Measurements from ENCODE around the gene PTPRA.

Gene PTPRA

DNA sequence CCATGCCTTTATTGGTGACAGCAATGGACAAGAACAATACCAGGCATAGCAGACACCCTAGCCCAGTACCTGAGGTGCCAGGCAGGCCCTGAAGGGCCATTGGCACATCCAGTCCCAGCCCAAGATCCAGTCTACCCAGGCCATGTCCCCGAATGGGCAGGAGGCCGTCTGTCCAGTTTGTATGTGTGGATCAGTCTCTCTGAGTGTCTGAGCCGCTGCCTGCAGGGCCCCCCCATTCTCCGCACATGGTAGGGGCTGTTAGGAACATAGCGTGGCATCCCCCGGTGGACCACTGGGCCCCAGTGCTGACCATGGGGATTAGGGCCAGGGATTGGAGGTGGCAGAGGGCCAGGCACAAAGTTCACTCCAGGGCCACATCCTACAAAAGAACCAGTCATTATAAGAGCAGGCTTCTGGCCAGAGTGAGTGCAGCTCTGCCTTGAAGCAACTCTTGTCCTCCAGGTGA lies 37.9 kb upstream of the PTPRA start:
- TF ChIP-seq BACH2 (CRISPR knock-in tag; IDR thresholded peaks at IDR 0.05; ENCODE audit: borderline replicate concordance) (no peak), GLIS3 (CRISPR knock-in tag; IDR thresholded peaks at IDR 0.05) (no peak), ZNF565 (CRISPR knock-in tag; conservative IDR thresholded peaks at IDR 0.05; ENCODE audit: low read depth) (no peak), ISL1 (CRISPR knock-in tag; IDR thresholded peaks at IDR 0.05) (no peak), ZC3H10 (CRISPR knock-in tag; IDR thresholded peaks at IDR 0.05) (no peak), ZFP30 (CRISPR knock-in tag; IDR thresholded peaks at IDR 0.05) (no peak)
- TF ChIP-seq, protein P1, sequence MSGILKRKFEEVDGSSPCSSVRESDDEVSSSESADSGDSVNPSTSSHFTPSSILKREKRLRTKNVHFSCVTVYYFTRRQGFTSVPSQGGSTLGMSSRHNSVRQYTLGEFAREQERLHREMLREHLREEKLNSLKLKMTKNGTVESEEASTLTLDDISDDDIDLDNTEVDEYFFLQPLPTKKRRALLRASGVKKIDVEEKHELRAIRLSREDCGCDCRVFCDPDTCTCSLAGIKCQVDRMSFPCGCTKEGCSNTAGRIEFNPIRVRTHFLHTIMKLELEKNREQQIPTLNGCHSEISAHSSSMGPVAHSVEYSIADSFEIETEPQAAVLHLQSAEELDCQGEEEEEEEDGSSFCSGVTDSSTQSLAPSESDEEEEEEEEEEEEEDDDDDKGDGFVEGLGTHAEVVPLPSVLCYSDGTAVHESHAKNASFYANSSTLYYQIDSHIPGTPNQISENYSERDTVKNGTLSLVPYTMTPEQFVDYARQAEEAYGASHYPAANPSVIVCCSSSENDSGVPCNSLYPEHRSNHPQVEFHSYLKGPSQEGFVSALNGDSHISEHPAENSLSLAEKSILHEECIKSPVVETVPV (CRISPR knock-in tag; IDR thresholded peaks at IDR 0.05) = no peak
- TF ChIP-seq, protein P2, sequence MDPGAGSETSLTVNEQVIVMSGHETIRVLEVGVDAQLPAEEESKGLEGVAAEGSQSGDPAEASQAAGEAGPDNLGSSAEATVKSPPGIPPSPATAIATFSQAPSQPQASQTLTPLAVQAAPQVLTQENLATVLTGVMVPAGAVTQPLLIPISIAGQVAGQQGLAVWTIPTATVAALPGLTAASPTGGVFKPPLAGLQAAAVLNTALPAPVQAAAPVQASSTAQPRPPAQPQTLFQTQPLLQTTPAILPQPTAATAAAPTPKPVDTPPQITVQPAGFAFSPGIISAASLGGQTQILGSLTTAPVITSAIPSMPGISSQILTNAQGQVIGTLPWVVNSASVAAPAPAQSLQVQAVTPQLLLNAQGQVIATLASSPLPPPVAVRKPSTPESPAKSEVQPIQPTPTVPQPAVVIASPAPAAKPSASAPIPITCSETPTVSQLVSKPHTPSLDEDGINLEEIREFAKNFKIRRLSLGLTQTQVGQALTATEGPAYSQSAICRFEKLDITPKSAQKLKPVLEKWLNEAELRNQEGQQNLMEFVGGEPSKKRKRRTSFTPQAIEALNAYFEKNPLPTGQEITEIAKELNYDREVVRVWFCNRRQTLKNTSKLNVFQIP (CRISPR knock-in tag; IDR thresholded peaks at IDR 0.05; ENCODE audit: borderline replicate concordance, low read depth) = no peak
- no peak for ATAC-seq

DNA sequence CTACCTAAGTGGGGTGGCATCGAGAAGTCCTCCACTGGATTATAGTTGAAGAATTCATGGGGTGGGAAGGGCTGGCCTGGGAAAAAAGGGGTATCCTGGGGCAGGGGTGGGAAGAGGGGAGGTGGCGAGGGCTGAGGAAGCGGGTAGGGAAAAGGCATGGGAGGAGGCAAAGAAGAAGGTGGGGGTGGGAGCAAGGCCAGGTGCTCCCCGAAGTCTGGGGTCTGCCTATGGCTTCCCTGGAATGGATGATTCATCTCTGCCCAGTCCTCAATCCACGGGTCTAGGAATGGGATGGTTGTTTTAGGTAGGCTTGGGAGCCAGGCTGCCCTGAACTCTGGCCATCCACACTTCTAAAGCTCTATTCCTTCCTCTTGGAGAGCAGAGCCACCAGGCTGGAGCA lies 37.2 kb upstream of the PTPRA start:
- TF ChIP-seq ZNF8 (CRISPR knock-in tag; IDR thresholded peaks at IDR 0.05) = no peak
- no peak for TF ChIP-seq TOX (CRISPR knock-in tag; IDR thresholded peaks at IDR 0.05; ENCODE audit: borderline replicate concordance)
- TF ChIP-seq, protein P3, sequence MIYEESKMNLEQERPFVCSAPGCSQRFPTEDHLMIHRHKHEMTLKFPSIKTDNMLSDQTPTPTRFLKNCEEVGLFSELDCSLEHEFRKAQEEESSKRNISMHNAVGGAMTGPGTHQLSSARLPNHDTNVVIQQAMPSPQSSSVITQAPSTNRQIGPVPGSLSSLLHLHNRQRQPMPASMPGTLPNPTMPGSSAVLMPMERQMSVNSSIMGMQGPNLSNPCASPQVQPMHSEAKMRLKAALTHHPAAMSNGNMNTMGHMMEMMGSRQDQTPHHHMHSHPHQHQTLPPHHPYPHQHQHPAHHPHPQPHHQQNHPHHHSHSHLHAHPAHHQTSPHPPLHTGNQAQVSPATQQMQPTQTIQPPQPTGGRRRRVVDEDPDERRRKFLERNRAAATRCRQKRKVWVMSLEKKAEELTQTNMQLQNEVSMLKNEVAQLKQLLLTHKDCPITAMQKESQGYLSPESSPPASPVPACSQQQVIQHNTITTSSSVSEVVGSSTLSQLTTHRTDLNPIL (CRISPR knock-in tag; IDR thresholded peaks at IDR 0.05; ENCODE audit: low read depth) = no peak
- no peak for TF ChIP-seq OSR1 (CRISPR knock-in tag; IDR thresholded peaks at IDR 0.05)
- TF ChIP-seq, protein P4, sequence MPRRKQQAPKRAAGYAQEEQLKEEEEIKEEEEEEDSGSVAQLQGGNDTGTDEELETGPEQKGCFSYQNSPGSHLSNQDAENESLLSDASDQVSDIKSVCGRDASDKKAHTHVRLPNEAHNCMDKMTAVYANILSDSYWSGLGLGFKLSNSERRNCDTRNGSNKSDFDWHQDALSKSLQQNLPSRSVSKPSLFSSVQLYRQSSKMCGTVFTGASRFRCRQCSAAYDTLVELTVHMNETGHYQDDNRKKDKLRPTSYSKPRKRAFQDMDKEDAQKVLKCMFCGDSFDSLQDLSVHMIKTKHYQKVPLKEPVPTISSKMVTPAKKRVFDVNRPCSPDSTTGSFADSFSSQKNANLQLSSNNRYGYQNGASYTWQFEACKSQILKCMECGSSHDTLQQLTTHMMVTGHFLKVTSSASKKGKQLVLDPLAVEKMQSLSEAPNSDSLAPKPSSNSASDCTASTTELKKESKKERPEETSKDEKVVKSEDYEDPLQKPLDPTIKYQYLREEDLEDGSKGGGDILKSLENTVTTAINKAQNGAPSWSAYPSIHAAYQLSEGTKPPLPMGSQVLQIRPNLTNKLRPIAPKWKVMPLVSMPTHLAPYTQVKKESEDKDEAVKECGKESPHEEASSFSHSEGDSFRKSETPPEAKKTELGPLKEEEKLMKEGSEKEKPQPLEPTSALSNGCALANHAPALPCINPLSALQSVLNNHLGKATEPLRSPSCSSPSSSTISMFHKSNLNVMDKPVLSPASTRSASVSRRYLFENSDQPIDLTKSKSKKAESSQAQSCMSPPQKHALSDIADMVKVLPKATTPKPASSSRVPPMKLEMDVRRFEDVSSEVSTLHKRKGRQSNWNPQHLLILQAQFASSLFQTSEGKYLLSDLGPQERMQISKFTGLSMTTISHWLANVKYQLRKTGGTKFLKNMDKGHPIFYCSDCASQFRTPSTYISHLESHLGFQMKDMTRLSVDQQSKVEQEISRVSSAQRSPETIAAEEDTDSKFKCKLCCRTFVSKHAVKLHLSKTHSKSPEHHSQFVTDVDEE (CRISPR knock-in tag; IDR thresholded peaks at IDR 0.05) = no peak
- no peak for TF ChIP-seq GLIS3 (CRISPR knock-in tag; IDR thresholded peaks at IDR 0.05)
- ATAC-seq = no peak

DNA sequence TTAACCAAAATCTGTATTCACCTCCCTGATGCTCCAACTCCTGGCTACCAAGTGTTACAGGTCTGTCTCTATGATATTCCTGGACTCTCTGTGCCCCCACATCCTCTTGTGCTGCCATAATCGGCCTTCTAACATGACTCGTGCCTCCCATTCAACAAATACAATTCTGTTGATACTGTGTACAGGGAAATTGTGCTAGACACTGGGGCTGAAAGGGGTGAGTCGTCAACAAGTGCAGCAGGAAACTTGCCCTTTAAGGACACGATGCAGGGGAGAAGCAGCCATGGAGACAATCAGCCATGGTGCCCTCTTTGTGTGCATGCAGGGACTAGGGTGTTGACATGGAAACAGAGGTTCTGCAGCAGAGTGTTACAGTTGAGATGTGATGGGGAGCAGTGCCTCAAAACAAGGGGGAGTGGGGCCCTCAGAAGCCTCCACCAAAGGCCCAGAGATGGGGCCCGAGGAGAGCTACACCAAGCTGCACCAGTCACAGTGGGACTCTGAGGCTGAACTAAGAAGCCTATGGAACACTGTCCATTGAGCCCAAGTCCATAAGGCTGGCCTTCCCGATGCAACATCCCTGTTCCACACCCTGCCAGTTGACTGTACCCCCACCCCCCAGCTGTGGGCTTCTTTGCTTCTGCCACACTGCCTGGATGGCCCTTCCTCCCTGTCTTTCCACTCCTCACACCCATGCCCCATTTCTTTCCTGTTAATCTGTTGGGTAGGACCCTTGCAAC lies 35.9 kb upstream of the PTPRA start:
- ATAC-seq = no peak
- TF ChIP-seq, protein P1 (CRISPR knock-in tag; IDR thresholded peaks at IDR 0.05) = no peak
- TF ChIP-seq ISL1 (CRISPR knock-in tag; IDR thresholded peaks at IDR 0.05) (no peak), ZFP30 (CRISPR knock-in tag; IDR thresholded peaks at IDR 0.05) (no peak), CSDC2 (CRISPR knock-in tag; IDR thresholded peaks at IDR 0.05) (no peak), OSR1 (CRISPR knock-in tag; IDR thresholded peaks at IDR 0.05) (no peak), ZNF70 (CRISPR knock-in tag; IDR thresholded peaks at IDR 0.05) (no peak), PPARA (CRISPR knock-in tag; IDR thresholded peaks at IDR 0.05; ENCODE audit: borderline replicate concordance) (no peak), GLIS3 (CRISPR knock-in tag; IDR thresholded peaks at IDR 0.05) (no peak), ZNF565 (CRISPR knock-in tag; conservative IDR thresholded peaks at IDR 0.05; ENCODE audit: low read depth) (no peak), SNAI2 (CRISPR knock-in tag; IDR thresholded peaks at IDR 0.05) (no peak), ARNTL (CRISPR knock-in tag; IDR thresholded peaks at IDR 0.05; ENCODE audit: borderline replicate concordance, low read depth) (no peak), BACH2 (CRISPR knock-in tag; IDR thresholded peaks at IDR 0.05; ENCODE audit: borderline replicate concordance) (no peak)
- TF ChIP-seq, protein P3 (CRISPR knock-in tag; IDR thresholded peaks at IDR 0.05; ENCODE audit: low read depth) = no peak
- TF ChIP-seq, protein P2 (CRISPR knock-in tag; IDR thresholded peaks at IDR 0.05; ENCODE audit: borderline replicate concordance, low read depth) = no peak
- TF ChIP-seq, protein P5, sequence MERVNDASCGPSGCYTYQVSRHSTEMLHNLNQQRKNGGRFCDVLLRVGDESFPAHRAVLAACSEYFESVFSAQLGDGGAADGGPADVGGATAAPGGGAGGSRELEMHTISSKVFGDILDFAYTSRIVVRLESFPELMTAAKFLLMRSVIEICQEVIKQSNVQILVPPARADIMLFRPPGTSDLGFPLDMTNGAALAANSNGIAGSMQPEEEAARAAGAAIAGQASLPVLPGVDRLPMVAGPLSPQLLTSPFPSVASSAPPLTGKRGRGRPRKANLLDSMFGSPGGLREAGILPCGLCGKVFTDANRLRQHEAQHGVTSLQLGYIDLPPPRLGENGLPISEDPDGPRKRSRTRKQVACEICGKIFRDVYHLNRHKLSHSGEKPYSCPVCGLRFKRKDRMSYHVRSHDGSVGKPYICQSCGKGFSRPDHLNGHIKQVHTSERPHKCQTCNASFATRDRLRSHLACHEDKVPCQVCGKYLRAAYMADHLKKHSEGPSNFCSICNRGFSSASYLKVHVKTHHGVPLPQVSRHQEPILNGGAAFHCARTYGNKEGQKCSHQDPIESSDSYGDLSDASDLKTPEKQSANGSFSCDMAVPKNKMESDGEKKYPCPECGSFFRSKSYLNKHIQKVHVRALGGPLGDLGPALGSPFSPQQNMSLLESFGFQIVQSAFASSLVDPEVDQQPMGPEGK (CRISPR knock-in tag; IDR thresholded peaks at IDR 0.05; ENCODE audit: borderline replicate concordance) = no peak

All from SK-N-SH treated with all-trans-retinoic acid at 6 μM for 48 hours (cell line).